HepG2 (cell line): ENCODE data around the gene HEATR5B. TPM values are rescaled to one million over a fixed set of nuclear protein-coding genes. Genes with fewer than 3 reads are reported as not detected.

Experiments
- ATAC-seq: fragments of 200-7000 bp; cut with Tn5 transposase; 3 replicates; pipeline ENCODE4 v1.9.1; 2020; ENCODE audit warnings: mild to moderate bottlenecking, moderate library complexity
- BruUV-seq: library from RNA; stranded (reverse); fragments of 400-500 nt; replicated peaks from 2 replicates; lab custom pipeline; 2021; lab: Mats Ljungman, UMichigan
- CTCF ChIA-PET: fragments of 300-600 bp; formaldehyde crosslinking; extraction: SDS; loops from one replicate; lab custom pipeline; 2021; ENCODE audit warnings: low total read pairs, inconsistent platforms, low intra/inter-chr PET ratio; lab: Yijun Ruan, JAX
- POLR2A ChIA-PET: fragments of 350-600 bp; sonication (Branson Sonifier 250); formaldehyde crosslinking; loops from one replicate; lab custom pipeline; 2020; ENCODE audit warnings: antibody characterized with exemption, inconsistent platforms; lab: Yijun Ruan, JAX
- DNase-seq: peaks from one replicate; pipeline ENCODE4 v3.0.0-alpha.2; 2015; ENCODE audit warnings: low spot score
- FAIRE-seq: peaks from 3 replicates; lab custom pipeline; 2011; peaks lifted over from hg19 to GRCh38; lab: Jason Lieb, UNC
- H2AFZ ChIP-seq: one replicate; pipeline ENCODE4 v1.6.1; 2011; ENCODE audit warnings: low read length, inconsistent platforms
- H3K27ac ChIP-seq: fragments of 300-600 bp; 3 replicates; pipeline ENCODE4 v1.8.0; 2011; ENCODE audit warnings: mixed run types, mild to moderate bottlenecking, mixed read lengths, low read length, inconsistent platforms; ENCODE audit not compliant: insufficient read depth; ENCODE audit errors: extremely low read length
- H3K27me3 ChIP-seq, 2 experiments: fragments of 200-600 bp in 1 of 2; 2 replicates in 1 of 2; 3 replicates in 1 of 2; pipeline versions ENCODE4 v1.6.0 to v1.8.0; 2011; ENCODE audit warnings: low read length in 2 of 2, mild to moderate bottlenecking in 2 of 2, moderate library complexity in 2 of 2, inconsistent platforms in 1 of 2; ENCODE audit not compliant: insufficient read depth in 2 of 2, control insufficient read depth in 1 of 2
- H3K36me3 ChIP-seq, 2 experiments: fragments of 200-600 bp in 1 of 2; replicated peaks in 1 of 2; 2 replicates in 1 of 2; 3 replicates in 1 of 2; pipeline versions ENCODE4 v1.5.1 to v1.8.0; 2011; ENCODE audit warnings: low read length in 2 of 2, inconsistent platforms in 1 of 2; ENCODE audit not compliant: insufficient read depth in 2 of 2, control insufficient read depth in 1 of 2
- H3K4me1 ChIP-seq: 2 replicates; pipeline ENCODE4 v1.5.1; 2012; ENCODE audit warnings: low read length, inconsistent platforms; ENCODE audit not compliant: insufficient read depth
- H3K4me2 ChIP-seq: 2 replicates; pipeline ENCODE4 v1.6.0; 2011; ENCODE audit warnings: low read depth, low read length, inconsistent platforms
- H3K4me3 ChIP-seq, 3 experiments: fragments of 200-600 bp in 1 of 3; sonication (generic), shearing (Covaris generic) in 1 of 3; replicated peaks in 1 of 3; 2 replicates each; pipeline ENCODE4 v1.5.1; 2011 to 2016; ENCODE audit warnings: low read length in 3 of 3, inconsistent platforms in 2 of 3, low read depth in 2 of 3, mild to moderate bottlenecking in 2 of 3, control low read depth in 1 of 3, mixed read lengths in 1 of 3; ENCODE audit not compliant: insufficient read depth in 1 of 3
- H3K79me2 ChIP-seq: one replicate; pipeline ENCODE4 v1.6.1; 2011; ENCODE audit warnings: low read length, inconsistent platforms; ENCODE audit not compliant: insufficient read depth
- H3K9ac ChIP-seq: 2 replicates; pipeline ENCODE4 v1.6.0; 2011; ENCODE audit warnings: mild to moderate bottlenecking, low read depth, low read length, inconsistent platforms; ENCODE audit not compliant: insufficient read depth
- H3K9me3 ChIP-seq: 2 replicates; pipeline ENCODE4 v1.5.1; 2012; ENCODE audit warnings: mild to moderate bottlenecking, low read length
- H4K20me1 ChIP-seq: 2 replicates; pipeline ENCODE4 v1.6.0; 2011; ENCODE audit warnings: inconsistent platforms, mild to moderate bottlenecking, low read length, moderate library complexity; ENCODE audit not compliant: insufficient read depth
- AGO2 ChIP-seq: fragments of 200-400 bp; formaldehyde crosslinking; optimal IDR thresholded peaks from 2 replicates; pipeline ENCODE3; 2017; ENCODE audit warnings: mild to moderate bottlenecking, low read depth, low read length, moderate library complexity
- ARNTL ChIP-seq: sonication (generic); formaldehyde crosslinking; IDR thresholded peaks from 2 replicates; pipeline ENCODE4 v1.4.0; 2020; ENCODE audit warnings: mild to moderate bottlenecking, missing genetic modification reagents
- BCL6 ChIP-seq: IDR thresholded peaks from 2 replicates; pipeline ENCODE4 v1.6.1; 2016; ENCODE audit warnings: missing genetic modification reagents, missing compliant biosample characterization
- DMAP1 ChIP-seq: IDR thresholded peaks from 2 replicates; pipeline ENCODE4 v1.6.1; 2016
- E2F1 ChIP-seq: sonication (generic); formaldehyde crosslinking; IDR thresholded peaks from 2 replicates; pipeline ENCODE4 v1.5.0; 2020; ENCODE audit warnings: missing genetic modification reagents
- ETV6 ChIP-seq: sonication (generic); formaldehyde crosslinking; conservative IDR thresholded peaks from 2 replicates; pipeline ENCODE4 v1.4.0; 2020; ENCODE audit warnings: missing genetic modification reagents
- FOXM1 ChIP-seq: sonication (generic); formaldehyde crosslinking; IDR thresholded peaks from 2 replicates; pipeline ENCODE4 v1.5.0; 2020; ENCODE audit warnings: missing genetic modification reagents
- FUBP1 ChIP-seq: sonication (generic); formaldehyde crosslinking; IDR thresholded peaks from 2 replicates; pipeline ENCODE4 v1.5.1; 2020; ENCODE audit warnings: missing genetic modification reagents, mild to moderate bottlenecking, borderline replicate concordance
- HIVEP1 ChIP-seq: sonication (generic); formaldehyde crosslinking; IDR thresholded peaks from 2 replicates; pipeline ENCODE4 v1.4.0; 2020; ENCODE audit warnings: mild to moderate bottlenecking, missing genetic modification reagents
- NFIB ChIP-seq: sonication (generic); formaldehyde crosslinking; IDR thresholded peaks from 2 replicates; pipeline ENCODE4 v1.9.0; 2021; ENCODE audit warnings: missing genetic modification reagents, mild to moderate bottlenecking, borderline replicate concordance
- NONO ChIP-seq, 2 experiments: fragments of 450-650 bp in 1 of 2; sonication (generic) in 1 of 2; formaldehyde crosslinking in 1 of 2; IDR thresholded peaks in 1 of 2; conservative IDR thresholded peaks in 1 of 2; 2 replicates each; pipeline versions ENCODE4 v1.6.1 to v1.8.0; 2017 to 2022; ENCODE audit warnings: mild to moderate bottlenecking in 1 of 2, missing genetic modification reagents in 1 of 2, moderate library complexity in 1 of 2
- THAP9 ChIP-seq: sonication (generic); formaldehyde crosslinking; IDR thresholded peaks from 2 replicates; pipeline ENCODE4; 2020; ENCODE audit warnings: missing genetic modification reagents, mild to moderate bottlenecking, borderline replicate concordance
- TSC22D2 ChIP-seq: sonication (generic); formaldehyde crosslinking; IDR thresholded peaks from 2 replicates; pipeline ENCODE4 v1.5.1; 2020; ENCODE audit warnings: missing genetic modification reagents, mild to moderate bottlenecking, borderline replicate concordance
- ZKSCAN1 ChIP-seq: fragments of 150-350 bp; IDR thresholded peaks from 2 replicates; pipeline ENCODE4 v1.6.1; 2014; ENCODE audit warnings: low read length
- ZNF329 ChIP-seq: sonication (generic); formaldehyde crosslinking; IDR thresholded peaks from 2 replicates; pipeline ENCODE4 v1.9.0; 2021; ENCODE audit warnings: low read depth, mild to moderate bottlenecking, missing genetic modification reagents
- ZNF678 ChIP-seq: sonication (generic); formaldehyde crosslinking; IDR thresholded peaks from 2 replicates; pipeline ENCODE4 v1.4.0; 2020; ENCODE audit warnings: mild to moderate bottlenecking, missing genetic modification reagents
- ZNF777 ChIP-seq: sonication (generic); formaldehyde crosslinking; IDR thresholded peaks from 2 replicates; pipeline ENCODE4 v1.4.0; 2020; ENCODE audit warnings: missing genetic modification reagents
- WGBS: methylation state at CpG from one replicate; pipeline ENCODE4 v1.1.6; 2017; ENCODE audit warnings: low lambda C conversion rate; 5-methylcytosine and 5-hydroxymethylcytosine counted together
- in situ Hi-C: cut with HindIII; loops from 2 replicates; pipeline ENCODE4 v1.10.0; 2017; ENCODE audit warnings: low pct_unique_long_range_greater_than_20kb; ENCODE audit not compliant: extremely low pct_ligation_motif_present
- intact Hi-C: fragments of 100-400 bp; cut with micrococcal nuclease; formaldehyde crosslinking; loops from one replicate; pipeline ENCODE4 v1.10.0; 2022; ENCODE audit not compliant: unreplicated experiment
- polyA plus RNA-seq, 8 experiments: library from polyadenylated mRNA; depleted of rRNA in 3 of 8; stranded (reverse) in 7 of 8; unstranded in 1 of 8; fragments of >200 nt; fragmentation: Illumina TruSeq in 4 of 8; extraction: Trizol in 4 of 8; gene quantifications; 2 replicates each; pipeline versions ENCODE4 v1.2.1 to v1.2.3, GENCODE V29; 2011 to 2016; ENCODE audit warnings: low read depth in 4 of 8, missing spikeins in 1 of 8, mixed read lengths in 1 of 8; ENCODE audit not compliant: insufficient read depth in 1 of 8
- total RNA-seq, 5 experiments: library from RNA; depleted of rRNA; stranded (reverse); fragments of >200 nt; fragmentation: Illumina TruSeq; extraction: Trizol; gene quantifications; 2 replicates each; pipeline ENCODE4 v1.2.3, GENCODE V29; 2016; ENCODE audit warnings: low read depth in 1 of 5

The HEATR5B gene
- total and polyA plus RNA-seq, 2 of the 13 experiments (the other 11 are each of a cell fraction or from before 2014, with no cell fraction given), result 12.7 to 16.3 TPM

DNA sequence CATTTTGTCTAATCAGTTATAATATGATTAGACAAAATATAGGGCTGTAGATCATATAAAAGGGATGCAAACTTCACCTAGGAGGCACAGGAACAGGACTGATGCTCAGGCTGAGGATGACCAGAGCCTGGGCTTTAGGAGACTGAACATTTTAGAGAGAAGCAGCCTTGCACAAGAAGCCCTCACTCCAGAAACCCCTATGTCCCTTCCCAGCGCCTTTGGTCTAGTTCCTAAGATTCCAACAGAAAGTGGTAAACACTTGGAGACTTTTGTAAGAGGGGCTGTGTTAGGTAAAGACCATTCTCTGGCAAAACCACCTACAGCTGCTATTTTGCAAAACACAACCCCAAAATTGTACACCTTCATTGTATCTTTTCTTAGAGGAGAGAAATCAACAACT, 33.4 kb upstream of the HEATR5B start:
- BruUV-seq, result no TSS peak
- intact Hi-C loops, result no loop called here
- CTCF ChIA-PET, result no interaction called here

More for the DNA sequence above, 33.4 kb upstream of the HEATR5B start:
- H3K79me2 ChIP-seq, result no peaks in the 10 kb centered on the region
- POLR2A ChIA-PET, result no interaction called here
- H2AFZ ChIP-seq, result no peak overlapping the region
- no peak overlapping the region for H3K9ac ChIP-seq
- in situ Hi-C loops, result no loop called here
- FAIRE-seq, result no peak
- H3K9me3 ChIP-seq, result no peaks in the 10 kb centered on the region
- no peak for DNase-seq
- H3K27ac ChIP-seq, result no peak overlapping the region
- no peak overlapping the region for H3K4me3 ChIP-seq
- no peaks in the 10 kb centered on the region for H3K27me3 ChIP-seq
- peaks cover 6% of the 10 kb centered on the region; the same call in 1 of the 2 replicates for H3K4me1 ChIP-seq
- TF ChIP-seq NFIB (CRISPR knock-in tag), result no peak
- no peak for TF ChIP-seq BCL6 (CRISPR knock-in tag)
- no peak for TF ChIP-seq TSC22D2 (CRISPR knock-in tag)
- TF ChIP-seq ARNTL (CRISPR knock-in tag), result no peak
- TF ChIP-seq FUBP1 (CRISPR knock-in tag), result no peak
- no peak for TF ChIP-seq NONO (IDR thresholded peaks at IDR 0.05)
- no peak for TF ChIP-seq NONO (CRISPR knock-in tag; conservative IDR thresholded peaks at IDR 0.05)
- no peak for TF ChIP-seq THAP9 (CRISPR knock-in tag)
- no peak for TF ChIP-seq ZNF329
- no peak for TF ChIP-seq FOXM1 (CRISPR knock-in tag)
- no peak for TF ChIP-seq ETV6 (CRISPR knock-in tag)
- TF ChIP-seq DMAP1, result no peak
- no peak for TF ChIP-seq AGO2
- no peak for TF ChIP-seq ZKSCAN1
- no peak for TF ChIP-seq ZNF777 (CRISPR knock-in tag)
- TF ChIP-seq HIVEP1 (CRISPR knock-in tag), result no peak
- TF ChIP-seq E2F1, result no peak
- no peak for TF ChIP-seq ZNF678 (CRISPR knock-in tag)
- WGBS, result 95% methylated on average over 1 of the region's 1 CpG
- ATAC-seq, result no peak
- no peaks in the 10 kb centered on the region for H4K20me1 ChIP-seq
- H3K36me3 ChIP-seq, result peaks cover 14 to 49% of the 10 kb centered on the region in 2 experiments
- H3K4me2 ChIP-seq, result no peak overlapping the region
